ENCODE data around the gene TRPM3.

The TRPM3 gene

GRCh38 chr9:71122421-71122820 lies 1.0 kb upstream of the TRPM3 start:
- TF ChIP-seq GABPA (IDR thresholded peaks at IDR 0.05; ENCODE audit: low read depth) (no peak), SPI1 (IDR thresholded peaks at IDR 0.05; ENCODE audit: borderline replicate concordance, low read depth) (no peak), REST (IDR thresholded peaks at IDR 0.05; ENCODE audit: insufficient replicate concordance, low read depth) (no peak)
- TF ChIP-seq, protein P1, sequence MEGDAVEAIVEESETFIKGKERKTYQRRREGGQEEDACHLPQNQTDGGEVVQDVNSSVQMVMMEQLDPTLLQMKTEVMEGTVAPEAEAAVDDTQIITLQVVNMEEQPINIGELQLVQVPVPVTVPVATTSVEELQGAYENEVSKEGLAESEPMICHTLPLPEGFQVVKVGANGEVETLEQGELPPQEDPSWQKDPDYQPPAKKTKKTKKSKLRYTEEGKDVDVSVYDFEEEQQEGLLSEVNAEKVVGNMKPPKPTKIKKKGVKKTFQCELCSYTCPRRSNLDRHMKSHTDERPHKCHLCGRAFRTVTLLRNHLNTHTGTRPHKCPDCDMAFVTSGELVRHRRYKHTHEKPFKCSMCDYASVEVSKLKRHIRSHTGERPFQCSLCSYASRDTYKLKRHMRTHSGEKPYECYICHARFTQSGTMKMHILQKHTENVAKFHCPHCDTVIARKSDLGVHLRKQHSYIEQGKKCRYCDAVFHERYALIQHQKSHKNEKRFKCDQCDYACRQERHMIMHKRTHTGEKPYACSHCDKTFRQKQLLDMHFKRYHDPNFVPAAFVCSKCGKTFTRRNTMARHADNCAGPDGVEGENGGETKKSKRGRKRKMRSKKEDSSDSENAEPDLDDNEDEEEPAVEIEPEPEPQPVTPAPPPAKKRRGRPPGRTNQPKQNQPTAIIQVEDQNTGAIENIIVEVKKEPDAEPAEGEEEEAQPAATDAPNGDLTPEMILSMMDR (IDR thresholded peaks at IDR 0.05; ENCODE audit: insufficient read depth, low read length), result no peak

DNA sequence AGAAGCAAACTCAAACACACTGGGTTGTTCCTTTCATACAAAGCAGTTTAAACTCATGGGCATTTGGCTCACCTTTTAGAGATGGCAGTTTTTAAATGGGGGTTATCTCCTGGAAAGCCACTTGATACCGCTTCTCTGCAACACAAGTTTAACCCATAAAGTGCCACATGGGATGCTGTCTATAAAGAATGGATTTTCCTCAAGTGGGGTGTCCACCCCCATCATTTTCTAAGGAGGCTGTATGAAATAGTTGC lies 528 bp upstream of the TRPM3 start:
- TF ChIP-seq, protein P1 (IDR thresholded peaks at IDR 0.05; ENCODE audit: insufficient read depth, low read length), result no peak
- no peak for TF ChIP-seq SPI1 (IDR thresholded peaks at IDR 0.05; ENCODE audit: borderline replicate concordance, low read depth)
- no peak for TF ChIP-seq POLR2AphosphoS5 (IDR thresholded peaks at IDR 0.05; ENCODE audit: low read depth)
- TF ChIP-seq REST (IDR thresholded peaks at IDR 0.05; ENCODE audit: insufficient replicate concordance, low read depth), result no peak
- no peak for TF ChIP-seq GABPA (IDR thresholded peaks at IDR 0.05; ENCODE audit: low read depth)
- H3K4me3 ChIP-seq (replicated peaks; ENCODE audit: insufficient read depth, low read length), result no peak overlapping the region
- no peak for DNase-seq (ENCODE audit: low read depth in 1 of 2, low spot score in 1 of 2)
- no peak overlapping the region for H3K27ac ChIP-seq (replicated peaks)
- H3K27me3 ChIP-seq (ENCODE audit: insufficient read depth, poor library complexity, severe bottlenecking), result peaks cover 3% of the 10 kb centered on the region

More at GRCh38 chr9:71122421-71122820, 1.0 kb upstream of the TRPM3 start:
- H3K27me3 ChIP-seq (ENCODE audit: insufficient read depth, poor library complexity, severe bottlenecking), result peaks cover 3% of the 10 kb centered on the region
- H3K4me3 ChIP-seq (replicated peaks; ENCODE audit: insufficient read depth, low read length), result no peak overlapping the region
- H3K27ac ChIP-seq (replicated peaks), result no peak overlapping the region
- DNase-seq (ENCODE audit: low read depth in 1 of 2, low spot score in 1 of 2), result no peak

DNA sequence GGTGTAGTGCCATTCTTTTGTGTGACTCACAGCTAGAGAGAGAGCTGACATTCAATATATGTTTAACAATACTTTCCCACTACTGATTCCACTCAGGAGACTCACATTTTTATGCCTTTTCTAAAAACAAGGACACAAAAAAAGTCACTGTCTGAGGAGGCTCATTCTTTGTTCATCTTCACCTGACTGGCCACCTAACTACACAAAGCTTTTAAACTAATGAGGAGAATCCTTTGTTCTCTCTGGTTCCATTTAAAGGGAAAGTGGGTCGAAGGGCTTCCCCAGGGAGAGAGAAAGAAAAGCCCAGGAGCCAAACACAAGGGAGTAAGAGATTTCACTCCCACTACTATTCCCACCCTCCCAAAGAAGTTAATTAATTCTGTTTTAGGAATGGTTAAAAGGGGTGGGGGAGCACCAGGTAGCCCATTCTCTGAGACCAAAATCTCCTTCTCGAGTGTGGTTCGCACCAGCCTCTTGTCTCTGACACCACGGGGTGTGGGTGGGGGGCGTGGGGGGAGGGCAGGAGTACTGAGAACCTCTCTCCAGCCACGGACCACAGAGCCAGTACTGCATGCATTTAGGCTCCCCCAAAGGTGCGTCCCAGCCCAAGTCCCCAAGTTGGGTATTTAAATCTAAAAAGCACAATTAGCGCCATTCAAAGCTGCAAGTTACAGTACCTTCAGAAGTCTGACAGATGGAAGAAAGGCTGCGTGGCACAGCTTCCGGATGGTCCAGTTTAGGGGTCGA lies 747 bp downstream of the TRPM3 start:
- Histone ChIP-seq H3K27ac (replicated peaks) (no peak overlapping the region), H3K27me3 (ENCODE audit: insufficient read depth, poor library complexity, severe bottlenecking) (peaks cover 3% of the 10 kb centered on the region), H3K4me3 (replicated peaks; ENCODE audit: insufficient read depth, low read length) (no peak overlapping the region)
- no peak for DNase-seq (ENCODE audit: low read depth in 1 of 2, low spot score in 1 of 2)
- TF ChIP-seq REST (IDR thresholded peaks at IDR 0.05; ENCODE audit: insufficient replicate concordance, low read depth) (no peak), POLR2AphosphoS5 (IDR thresholded peaks at IDR 0.05; ENCODE audit: low read depth) (no peak), SPI1 (IDR thresholded peaks at IDR 0.05; ENCODE audit: borderline replicate concordance, low read depth) (no peak), GABPA (IDR thresholded peaks at IDR 0.05; ENCODE audit: low read depth) (no peak)
- TF ChIP-seq, protein P1 (IDR thresholded peaks at IDR 0.05; ENCODE audit: insufficient read depth, low read length), result no peak
